GM21737 (cell line): ENCODE data around the gene EGFR.

Experiments used
- ATAC-seq: cut with Tn5 transposase; IDR thresholded peaks from one replicate; pipeline ENCODE4 v1.9.1; 2021; ENCODE audit warnings: mild to moderate bottlenecking, moderate library complexity; ENCODE audit not compliant: unreplicated experiment

Gene EGFR

GRCh38 chr7:55140221-55140940, 121.6 kb downstream of the EGFR start:
- ATAC-seq, result peak; percentile 94

- peak; percentile 23 for ATAC-seq
These were observed 122.1 kb downstream of the EGFR start for GRCh38 chr7:55140941-55141278.

GRCh38 chr7:55142919-55143600, 124.2 kb downstream of the EGFR start:
- ATAC-seq, result no peak

GRCh38 chr7:55144333-55145317, 125.8 kb downstream of the EGFR start:
- no peak for ATAC-seq

- ATAC-seq, result no peak
These were observed 126.8 kb downstream of the EGFR start for GRCh38 chr7:55145606-55146005.

- no peak for ATAC-seq
These were observed 128.3 kb downstream of the EGFR start for GRCh38 chr7:55147101-55147500.

GRCh38 chr7:55147736-55148135, 128.9 kb downstream of the EGFR start:
- ATAC-seq, result no peak

GRCh38 chr7:55148571-55148970, 129.8 kb downstream of the EGFR start:
- no peak for ATAC-seq

- ATAC-seq, result no peak
These were observed 130.2 kb downstream of the EGFR start for GRCh38 chr7:55149001-55149400.

GRCh38 chr7:55150166-55150565, 131.3 kb downstream of the EGFR start:
- ATAC-seq, result no peak

- ATAC-seq, result no peak
These were observed 132.1 kb downstream of the EGFR start for GRCh38 chr7:55150709-55151451.

GRCh38 chr7:55152516-55152915, 133.7 kb downstream of the EGFR start:
- no peak for ATAC-seq

- ATAC-seq, result no peak
These were observed 135.3 kb downstream of the EGFR start for GRCh38 chr7:55154096-55154495.

- no peak for ATAC-seq
These were observed 136.7 kb downstream of the EGFR start for GRCh38 chr7:55155351-55156117.

GRCh38 chr7:55156919-55157763, 138.3 kb downstream of the EGFR start:
- no peak for ATAC-seq

- ATAC-seq, result no peak
These were observed 138.9 kb downstream of the EGFR start for GRCh38 chr7:55157764-55158105.

- ATAC-seq, result no peak
These were observed 139.9 kb downstream of the EGFR start for GRCh38 chr7:55158541-55159382.

GRCh38 chr7:55160539-55160938, 141.7 kb downstream of the EGFR start:
- ATAC-seq, result no peak
